GM19043 (cell line): ENCODE data around the gene ZNF268.
A peak's percentile ranks its signal among the peaks of the same experiment; 100 is the strongest.

ENCODE experiments used
- ATAC-seq: cut with Tn5 transposase; IDR thresholded peaks from one replicate; pipeline ENCODE4 v1.9.1; 2021; ENCODE audit warnings: low read depth; ENCODE audit not compliant: unreplicated experiment

Gene ZNF268

GRCh38 chr12:133181238-133181959, at the start of gene ZNF268:
ZNF268 (plus strand) TSS chr12:133181495; CDS start chr12:133181998, 503 bp downstream.
- ATAC-seq = peak; percentile 95

GRCh38 chr12:133135747-133136146, 45.5 kb upstream of the ZNF268 start:
- no peak for ATAC-seq

- ATAC-seq = no peak
Observed at GRCh38 chr12:133145981-133146380, 35.3 kb upstream of the ZNF268 start.

GRCh38 chr12:133156125-133156690, 25.1 kb upstream of the ZNF268 start:
- ATAC-seq = no peak

- ATAC-seq = no peak
Observed at GRCh38 chr12:133165776-133166175, 15.5 kb upstream of the ZNF268 start.

- no peak for ATAC-seq
Observed at GRCh38 chr12:133172491-133172890, 8.8 kb upstream of the ZNF268 start.

GRCh38 chr12:133174901-133175300, 6.4 kb upstream of the ZNF268 start:
- no peak for ATAC-seq

- ATAC-seq = no peak
Observed at GRCh38 chr12:133180669-133181068, 626 bp upstream of the ZNF268 start.

GRCh38 chr12:133190176-133190575, 8.9 kb downstream of the ZNF268 start:
- ATAC-seq = no peak

- no peak for ATAC-seq
Observed at GRCh38 chr12:133192847-133193246, 11.6 kb downstream of the ZNF268 start.

- ATAC-seq = no peak
Observed at GRCh38 chr12:133201888-133202287, 20.6 kb downstream of the ZNF268 start.

- no peak for ATAC-seq
Observed at GRCh38 chr12:133202493-133203343, 21.4 kb downstream of the ZNF268 start.

- ATAC-seq = no peak
Observed at GRCh38 chr12:133203344-133204263, 22.3 kb downstream of the ZNF268 start.

- no peak for ATAC-seq
Observed at GRCh38 chr12:133204264-133204603, 22.9 kb downstream of the ZNF268 start.

GRCh38 chr12:133206390-133206789, 25.1 kb downstream of the ZNF268 start:
- ATAC-seq = no peak

- ATAC-seq = no peak
Observed at GRCh38 chr12:133215724-133216123, 34.4 kb downstream of the ZNF268 start.

- no peak for ATAC-seq
Observed at GRCh38 chr12:133217219-133217618, 35.9 kb downstream of the ZNF268 start.

- no peak for ATAC-seq
Observed at GRCh38 chr12:133220521-133220920, 39.2 kb downstream of the ZNF268 start.

GRCh38 chr12:133221241-133221640, 39.9 kb downstream of the ZNF268 start:
- no peak for ATAC-seq

- ATAC-seq = no peak
Observed at GRCh38 chr12:133222211-133222610, 40.9 kb downstream of the ZNF268 start.
